ENCODE measurements around the gene TACC3.

- no peak for TF ChIP-seq EGR1 (IDR thresholded peaks at IDR 0.05)
- TF ChIP-seq NFIC (IDR thresholded peaks at IDR 0.05), result no peak
- no peak for TF ChIP-seq REST (IDR thresholded peaks at IDR 0.05; ENCODE audit: low read depth)
- TF ChIP-seq EP300 (IDR thresholded peaks at IDR 0.05; ENCODE audit: borderline replicate concordance), result no peak
- TF ChIP-seq RAD21 (IDR thresholded peaks at IDR 0.05; ENCODE audit: low read depth), result no peak
These were observed 46.6 kb upstream of the TACC3 start for GRCh38 chr4:1674682-1675081.
